Inflammatory macrophage treated with lipopolysaccharide for 4 hours (primary cell): Measurements from ENCODE around the gene CARNS1.
"Not testable (repeated sequence)": the region's sequence is repeated elsewhere in the genome, so short reads cannot be mapped to it uniquely, and the experiment has no call there.

Experiments
- DNase-seq: peaks from one replicate; pipeline ENCODE4 v3.0.0-alpha.2; 2020

Gene CARNS1

DNA sequence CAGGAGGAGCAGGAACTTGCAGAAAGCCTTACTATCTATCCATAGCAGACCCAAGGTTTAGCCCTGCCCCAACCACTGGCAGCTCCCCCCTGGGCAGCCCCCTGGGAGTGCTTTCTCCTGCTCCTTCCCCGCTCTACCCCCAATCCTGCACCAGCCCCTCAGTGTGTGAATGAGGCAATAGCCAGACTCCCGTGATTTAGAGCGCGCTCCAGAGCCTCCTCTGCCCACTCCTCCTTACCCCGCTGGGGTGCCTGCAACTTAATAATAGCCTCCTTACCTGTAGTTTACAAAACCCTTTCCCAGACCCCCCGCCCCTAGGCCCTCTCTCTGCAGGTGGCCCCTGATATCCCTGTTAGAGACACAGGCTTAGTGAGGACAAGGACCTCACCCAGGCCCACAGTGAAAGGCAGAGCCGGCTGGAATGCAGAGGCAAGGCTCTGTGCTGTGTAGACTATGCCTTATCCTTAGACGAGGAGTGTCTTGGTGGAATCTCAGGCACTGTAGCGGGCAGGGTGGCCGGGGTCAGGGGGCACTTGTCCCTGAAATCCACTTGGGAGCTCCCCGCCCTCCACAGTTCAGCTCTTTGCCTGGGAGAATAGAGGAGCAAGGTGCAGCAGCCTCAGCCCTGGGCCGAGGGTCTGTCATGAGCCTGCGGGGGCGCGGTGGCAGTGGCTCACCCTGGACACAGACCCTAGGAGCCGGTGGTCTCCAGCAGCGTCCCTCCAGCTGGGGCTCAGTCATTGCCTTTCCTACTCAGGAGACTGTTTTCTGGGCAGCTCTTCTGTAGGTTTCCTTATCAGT is 4.3 kb upstream of the CARNS1 start:
- no peak for DNase-seq

GRCh38 chr11:67411785-67412152 is 3.7 kb upstream of the CARNS1 start:
- no peak for DNase-seq

DNA sequence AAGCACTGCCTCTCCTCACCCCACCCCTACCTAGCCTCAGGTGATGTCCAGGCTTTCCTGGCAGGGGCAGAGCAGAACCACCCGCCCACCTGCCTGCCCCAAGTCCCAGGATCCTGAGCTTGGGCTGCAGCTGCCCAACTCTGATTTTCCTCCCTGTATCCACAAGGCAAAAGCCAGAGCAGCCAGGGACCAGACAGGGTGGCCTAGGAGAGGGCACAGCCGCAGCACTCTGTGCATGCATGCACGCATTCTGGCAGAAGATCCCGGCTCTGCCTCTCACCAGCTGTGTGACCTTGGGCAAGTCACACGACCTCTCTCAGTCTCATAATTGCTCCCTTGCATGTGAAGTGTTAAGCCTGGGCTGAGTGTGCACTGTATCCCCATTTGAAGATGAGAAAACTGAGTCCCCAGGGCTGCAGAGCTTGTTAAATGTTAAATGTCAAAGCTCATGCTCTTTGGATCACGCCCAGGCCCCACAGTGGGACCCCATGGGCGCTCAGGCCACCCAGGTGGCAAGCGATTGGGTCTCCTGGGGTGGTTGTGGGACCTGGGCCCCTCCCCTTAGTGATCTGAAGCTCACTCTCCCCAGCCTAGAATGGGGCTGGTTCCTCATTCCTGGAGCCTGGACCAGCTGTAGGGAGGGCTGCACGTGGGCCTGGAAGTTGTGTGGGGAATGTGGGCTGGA is 2.8 kb upstream of the CARNS1 start:
- no peak for DNase-seq

- no peak for DNase-seq
Observed at GRCh38 chr11:67413266-67413849, 2.1 kb upstream of the CARNS1 start.

DNA sequence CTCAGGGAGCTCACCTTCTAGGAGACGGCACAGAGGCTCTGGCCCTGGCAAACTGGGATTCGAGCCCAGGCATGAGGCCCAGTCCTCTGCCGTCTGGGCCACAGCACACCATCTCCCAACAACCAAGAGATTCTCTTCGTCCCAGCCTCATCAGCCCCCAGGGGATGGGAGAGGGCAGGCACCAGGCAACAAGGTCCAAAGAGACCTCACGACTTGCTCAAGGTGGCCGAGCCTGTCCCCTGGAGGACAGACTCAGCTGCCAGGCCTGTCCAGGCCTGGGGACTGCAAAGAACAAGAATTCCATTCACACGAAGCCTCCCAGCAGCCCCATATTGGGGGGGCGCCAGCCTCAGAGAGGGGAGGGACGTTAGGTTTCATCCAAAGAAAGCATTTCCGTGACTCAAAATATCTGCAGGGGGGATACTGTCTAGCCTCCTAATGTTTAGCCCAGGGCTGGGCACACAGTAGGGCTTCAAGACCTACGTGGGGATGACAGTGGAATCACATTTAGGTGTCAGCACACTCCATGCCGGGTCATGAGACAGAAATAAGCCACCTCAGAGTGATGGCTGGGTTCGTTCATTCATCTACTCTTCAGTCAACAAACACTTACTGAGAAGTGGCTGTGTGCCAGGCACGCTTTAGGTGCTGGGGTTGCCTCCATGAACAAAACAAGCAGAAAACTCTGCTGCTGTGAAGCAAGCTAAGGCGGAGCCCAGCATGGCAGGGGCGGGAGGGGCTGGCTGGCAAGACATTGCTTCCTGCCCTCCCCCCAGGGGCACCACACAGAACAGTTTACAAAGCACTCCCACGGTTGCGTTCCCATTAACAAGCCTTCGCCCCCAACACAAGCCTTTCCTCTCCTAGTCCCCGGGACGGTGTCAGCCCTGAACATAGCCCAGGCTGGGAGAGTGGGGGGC is 1.2 kb downstream of the CARNS1 start:
- DNase-seq, result no peak

GRCh38 chr11:67417425-67417824 is 1.9 kb downstream of the CARNS1 start:
- no peak for DNase-seq

GRCh38 chr11:67418476-67419281 is 3.2 kb downstream of the CARNS1 start:
- DNase-seq, result peak; percentile 18

- no peak for DNase-seq
Observed at GRCh38 chr11:67419325-67420049, 4.0 kb downstream of the CARNS1 start.

DNA sequence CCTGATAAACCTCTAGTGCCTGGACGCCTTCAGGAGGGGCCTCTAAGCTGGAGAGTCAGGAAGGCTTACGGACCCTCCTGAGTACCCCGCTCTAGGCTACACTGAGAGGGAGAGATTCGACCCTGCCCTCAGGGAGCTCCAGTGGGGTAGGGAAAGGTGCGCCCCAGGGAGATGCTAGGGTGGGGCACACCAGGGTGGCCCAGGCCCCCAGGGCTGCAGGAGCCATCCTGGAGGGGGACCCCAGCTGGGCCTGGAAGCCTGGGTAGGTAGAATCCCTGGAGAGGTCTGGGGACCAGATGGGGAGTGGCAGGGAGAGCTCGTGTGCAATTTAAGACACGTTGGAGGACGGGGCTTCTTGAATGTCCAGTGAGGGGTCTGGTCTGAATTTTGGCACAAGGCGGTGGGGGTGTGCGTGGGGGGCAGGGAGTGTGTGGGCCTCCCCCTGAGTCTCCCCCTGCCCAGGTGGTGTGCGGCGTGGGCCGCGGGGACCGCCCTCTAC is 4.7 kb downstream of the CARNS1 start:
- DNase-seq, result no peak

DNA sequence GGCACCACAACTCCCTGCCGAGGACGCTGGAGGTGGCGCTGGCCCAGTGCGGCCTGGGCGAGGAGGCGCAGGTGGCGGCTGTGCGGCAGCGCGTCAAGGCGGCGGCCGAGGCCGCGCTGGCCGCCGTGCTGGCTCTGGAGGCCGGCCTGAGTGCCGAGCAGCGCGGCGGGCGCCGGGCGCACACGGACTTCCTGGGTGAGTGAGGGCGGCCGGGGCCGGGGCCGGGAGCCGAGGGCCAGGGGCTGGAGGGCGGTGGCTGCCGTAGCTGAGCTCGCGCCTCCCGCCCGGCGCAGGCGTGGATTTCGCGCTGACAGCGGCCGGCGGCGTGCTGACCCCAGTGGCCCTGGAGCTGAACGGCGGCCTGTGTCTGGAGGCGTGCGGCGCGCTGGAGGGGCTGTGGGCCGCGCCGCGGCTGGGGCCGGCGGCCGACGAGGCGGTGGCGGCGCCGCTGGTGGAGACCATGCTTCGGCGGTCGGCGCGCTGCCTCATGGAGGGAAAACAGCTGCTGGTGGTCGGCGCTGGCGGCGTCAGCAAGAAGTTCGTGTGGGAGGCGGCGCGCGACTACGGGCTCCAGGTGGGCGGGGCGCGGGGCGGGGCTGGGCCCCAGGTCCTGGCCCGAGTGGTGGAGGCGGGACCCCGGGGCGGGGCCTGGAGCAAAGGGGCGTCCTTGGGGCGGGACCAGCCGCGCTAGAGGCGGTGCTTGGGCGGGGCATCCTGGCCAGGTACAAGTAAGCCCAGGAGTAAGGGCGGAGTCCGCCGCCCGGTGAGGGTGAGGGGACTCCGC is 5.4 kb downstream of the CARNS1 start:
- peak; percentile 93 for DNase-seq

- no peak for DNase-seq
Observed at GRCh38 chr11:67421430-67422031, 6.1 kb downstream of the CARNS1 start.

DNA sequence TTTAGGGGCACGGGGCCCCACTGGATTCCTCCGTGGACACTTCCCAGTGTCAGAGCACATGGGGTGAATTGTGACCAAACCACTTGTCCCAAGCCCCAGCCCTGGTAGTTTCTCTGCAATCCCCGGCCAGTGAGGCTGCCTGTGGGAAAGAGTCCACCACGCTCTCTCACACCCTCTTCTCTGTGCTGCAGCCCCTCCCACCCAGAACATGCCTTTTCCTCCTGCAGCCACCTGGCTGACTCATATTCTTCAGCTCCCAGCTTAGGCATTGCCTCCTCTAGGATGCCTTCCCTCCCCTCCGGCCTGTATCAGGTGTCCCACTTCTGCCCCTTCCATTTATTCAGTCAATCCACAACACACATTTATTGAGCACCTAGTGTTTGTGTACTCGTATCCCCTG is 7.4 kb downstream of the CARNS1 start:
- no peak for DNase-seq

DNA sequence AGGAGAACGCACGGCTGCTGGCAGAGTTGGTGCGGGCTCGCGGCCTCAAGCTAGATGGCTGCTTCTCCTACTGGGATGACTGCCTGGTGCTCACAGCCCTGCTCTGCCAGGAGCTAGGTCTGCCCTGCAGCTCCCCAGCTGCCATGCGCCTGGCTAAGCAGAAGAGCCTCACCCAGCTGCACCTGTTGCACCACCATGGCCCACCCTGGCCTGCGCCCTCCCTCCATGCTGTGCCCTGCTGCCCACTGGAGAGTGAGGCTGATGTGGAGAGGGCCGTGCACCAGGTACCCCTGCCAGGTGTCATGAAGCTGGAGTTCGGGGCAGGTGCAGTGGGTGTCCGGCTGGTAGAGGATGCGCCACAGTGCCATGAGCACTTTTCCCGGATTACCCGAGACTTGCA is 8.0 kb downstream of the CARNS1 start:
- DNase-seq, result no peak

- DNase-seq, result no peak
Observed at GRCh38 chr11:67423891-67424613, 8.6 kb downstream of the CARNS1 start.

GRCh38 chr11:67427364-67427859 is 11.9 kb downstream of the CARNS1 start:
- not testable (repeated sequence) for DNase-seq

GRCh38 chr11:67428052-67429001 is 12.8 kb downstream of the CARNS1 start, which contains the start of gene RPS6KB2:
Gene RPS6KB2 (plus strand): TSS chr11:67428494. CDS start chr11:67428546, 52 bp downstream.
- peak; percentile 97 for DNase-seq

DNA sequence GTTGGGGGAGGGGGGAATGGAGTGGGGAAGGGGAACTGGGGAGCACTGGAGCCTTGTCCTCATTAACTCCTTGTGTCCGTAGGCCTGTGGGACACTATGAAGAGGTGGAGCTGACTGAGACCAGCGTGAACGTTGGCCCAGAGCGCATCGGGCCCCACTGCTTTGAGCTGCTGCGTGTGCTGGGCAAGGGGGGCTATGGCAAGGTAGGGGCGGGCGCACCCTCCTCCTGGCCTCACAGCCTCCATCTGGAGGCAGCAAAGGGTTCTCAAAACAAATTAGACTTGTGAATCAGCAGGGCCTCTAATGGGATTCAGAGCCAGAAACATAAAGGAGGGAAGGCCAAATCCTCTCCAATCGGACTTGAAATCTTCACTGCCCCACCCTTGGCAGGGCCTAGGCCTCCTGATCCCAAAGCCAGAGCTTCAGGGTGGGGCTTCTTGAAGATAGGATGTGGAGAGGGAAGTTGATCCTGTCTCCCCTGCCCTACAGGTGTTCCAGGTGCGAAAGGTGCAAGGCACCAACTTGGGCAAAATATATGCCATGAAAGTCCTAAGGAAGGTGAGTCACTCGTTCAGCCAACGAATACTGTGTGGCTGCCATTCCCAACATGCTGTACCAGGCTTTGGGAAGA is 13.7 kb downstream of the CARNS1 start:
- no peak for DNase-seq
